Neural cell (in vitro differentiated cells): ENCODE measurements around the gene AHNAK2. TPM values are rescaled to one million over a fixed set of nuclear protein-coding genes. Genes with fewer than 3 reads are reported as not detected.

Source experiments
- H2AFZ ChIP-seq: fragments of 200-600, 300-800 bp; sonication (generic), shearing (Covaris generic); 2 replicates; pipeline ENCODE4 v1.6.0; 2014; ENCODE audit warnings: low read depth, mild to moderate bottlenecking, antibody characterized with exemption, low read length, moderate library complexity
- H3F3A ChIP-seq: fragments of 200-600 bp; shearing (Covaris generic); 2 replicates; pipeline ENCODE4 v1.6.1; 2016; ENCODE audit warnings: mild to moderate bottlenecking, moderate library complexity, mixed read lengths, antibody characterized with exemption, low read length; ENCODE audit not compliant: insufficient read depth, poor library complexity, severe bottlenecking
- H3K27ac ChIP-seq: fragments of 200-600, 300-800 bp; sonication (generic), shearing (Covaris generic); 2 replicates; pipeline ENCODE4 v1.5.1; 2014; ENCODE audit warnings: mild to moderate bottlenecking, low read length, moderate library complexity
- H3K27me3 ChIP-seq: fragments of 300-800, 200-600 bp; sonication (generic), shearing (Covaris generic); 2 replicates; pipeline ENCODE4 v1.6.0; 2014; ENCODE audit warnings: mild to moderate bottlenecking, low read depth, low read length, moderate library complexity; ENCODE audit not compliant: insufficient read depth
- H3K36me3 ChIP-seq: fragments of 300-800, 200-600 bp; sonication (generic), shearing (Covaris generic); 2 replicates; pipeline ENCODE4 v1.5.1; 2014; ENCODE audit warnings: mild to moderate bottlenecking, antibody characterized with exemption, low read length, moderate library complexity; ENCODE audit not compliant: insufficient read depth
- H3K4me2 ChIP-seq: fragments of 300-800, 200-600 bp; sonication (generic), shearing (Covaris generic); 2 replicates; pipeline ENCODE4 v1.6.0; 2014; ENCODE audit warnings: mild to moderate bottlenecking, low read length
- H3K4me3 ChIP-seq: fragments of 300-800, 200-600 bp; sonication (generic), shearing (Covaris generic); 2 replicates; pipeline ENCODE4 v1.5.1; 2014; ENCODE audit warnings: mild to moderate bottlenecking, low read length, moderate library complexity
- H3K79me2 ChIP-seq: fragments of 200-600 bp; shearing (Covaris generic); replicated peaks from 2 replicates; pipeline ENCODE4 v1.6.0; 2014; ENCODE audit warnings: mild to moderate bottlenecking, low read length, moderate library complexity; ENCODE audit not compliant: insufficient read depth
- H3K9ac ChIP-seq: fragments of 300-800, 200-600 bp; sonication (generic), shearing (Covaris generic); 2 replicates; pipeline ENCODE4 v1.6.1; 2016; ENCODE audit warnings: mild to moderate bottlenecking, low read length, mixed read lengths
- H3K9me2 ChIP-seq: fragments of 200-600 bp; shearing (Covaris generic); 2 replicates; pipeline ENCODE4 v1.6.1; 2016; ENCODE audit warnings: mild to moderate bottlenecking, low read length, mixed read lengths; ENCODE audit not compliant: insufficient read depth
- H3K9me3 ChIP-seq: fragments of 200-600, 300-800 bp; sonication (generic), shearing (Covaris generic); 2 replicates; pipeline ENCODE4 v1.6.1; 2016; ENCODE audit warnings: mild to moderate bottlenecking, mixed run types, low read length, moderate library complexity, mixed read lengths
- H4K20me1 ChIP-seq: fragments of 200-600 bp; shearing (Covaris generic); 2 replicates; pipeline ENCODE4 v1.6.1; 2016; ENCODE audit warnings: mild to moderate bottlenecking, mixed run types; ENCODE audit not compliant: insufficient read depth
- EP300 ChIP-seq: fragments of 450-650 bp; conservative IDR thresholded peaks from 2 replicates; pipeline ENCODE4 v1.6.1; 2014; ENCODE audit warnings: antibody characterized with exemption, mild to moderate bottlenecking, moderate library complexity; ENCODE audit not compliant: poor library complexity, severe bottlenecking
- EZH2 ChIP-seq: fragments of 200-600, 300-800 bp; shearing (Covaris generic), sonication (generic); IDR thresholded peaks from 2 replicates; pipeline ENCODE4 v1.6.1; 2014; ENCODE audit warnings: antibody characterized with exemption, low read length, borderline replicate concordance, mild to moderate bottlenecking; ENCODE audit not compliant: insufficient read depth, poor library complexity, severe bottlenecking
- MXI1 ChIP-seq: fragments of 450-650 bp; conservative IDR thresholded peaks from 2 replicates; pipeline ENCODE4 v1.6.1; 2014; ENCODE audit warnings: antibody characterized with exemption, mild to moderate bottlenecking; ENCODE audit not compliant: poor library complexity, severe bottlenecking
- POLR2AphosphoS5 ChIP-seq: IDR thresholded peaks from 2 replicates; pipeline ENCODE4 v1.6.1; 2012
- RAD21 ChIP-seq: fragments of 450-650 bp; conservative IDR thresholded peaks from 2 replicates; pipeline ENCODE4 v1.6.1; 2014; ENCODE audit warnings: antibody characterized with exemption, mild to moderate bottlenecking, moderate library complexity
- SMC3 ChIP-seq: fragments of 450-650 bp; conservative IDR thresholded peaks from 2 replicates; pipeline ENCODE4 v1.6.1; 2014; ENCODE audit warnings: antibody characterized with exemption, mild to moderate bottlenecking, moderate library complexity; ENCODE audit not compliant: poor library complexity
- TAF1 ChIP-seq: IDR thresholded peaks from 2 replicates; pipeline ENCODE4 v1.6.1; 2012; ENCODE audit warnings: low read depth
- polyA plus RNA-seq: library from polyadenylated mRNA; depleted of rRNA; stranded (reverse); fragments of >200 nt; gene quantifications from 2 replicates; pipeline ENCODE4 v1.2.3, GENCODE V29; 2014
- TF ChIP-seq, protein P1 (sequence below): IDR thresholded peaks from 2 replicates; pipeline ENCODE4 v1.6.1; 2012; ENCODE audit warnings: borderline replicate concordance
- TF ChIP-seq, protein P2 (sequence below): fragments of 450-650 bp; IDR thresholded peaks from 2 replicates; pipeline ENCODE4 v1.5.1; 2014; ENCODE audit warnings: antibody characterized with exemption, mild to moderate bottlenecking, moderate library complexity; ENCODE audit not compliant: poor library complexity, severe bottlenecking

AHNAK2 gene
- polyA plus RNA-seq, 1 donor from 2014 or later: 1.4 TPM

- H3K9ac ChIP-seq: no peak overlapping the region
- H3F3A ChIP-seq: no peaks in the 10 kb centered on the region
- H3K27ac ChIP-seq: no peak overlapping the region
- no peaks in the 10 kb centered on the region for H3K36me3 ChIP-seq
- no peaks in the 10 kb centered on the region for H3K9me3 ChIP-seq
- H2AFZ ChIP-seq: no peak overlapping the region
- H3K4me2 ChIP-seq: no peak overlapping the region
- no peaks in the 10 kb centered on the region for H4K20me1 ChIP-seq
- H3K4me3 ChIP-seq: no peak overlapping the region
- no peak for TF ChIP-seq TAF1
- no peak for TF ChIP-seq MXI1
- no peak for TF ChIP-seq EP300
- TF ChIP-seq, protein P1, sequence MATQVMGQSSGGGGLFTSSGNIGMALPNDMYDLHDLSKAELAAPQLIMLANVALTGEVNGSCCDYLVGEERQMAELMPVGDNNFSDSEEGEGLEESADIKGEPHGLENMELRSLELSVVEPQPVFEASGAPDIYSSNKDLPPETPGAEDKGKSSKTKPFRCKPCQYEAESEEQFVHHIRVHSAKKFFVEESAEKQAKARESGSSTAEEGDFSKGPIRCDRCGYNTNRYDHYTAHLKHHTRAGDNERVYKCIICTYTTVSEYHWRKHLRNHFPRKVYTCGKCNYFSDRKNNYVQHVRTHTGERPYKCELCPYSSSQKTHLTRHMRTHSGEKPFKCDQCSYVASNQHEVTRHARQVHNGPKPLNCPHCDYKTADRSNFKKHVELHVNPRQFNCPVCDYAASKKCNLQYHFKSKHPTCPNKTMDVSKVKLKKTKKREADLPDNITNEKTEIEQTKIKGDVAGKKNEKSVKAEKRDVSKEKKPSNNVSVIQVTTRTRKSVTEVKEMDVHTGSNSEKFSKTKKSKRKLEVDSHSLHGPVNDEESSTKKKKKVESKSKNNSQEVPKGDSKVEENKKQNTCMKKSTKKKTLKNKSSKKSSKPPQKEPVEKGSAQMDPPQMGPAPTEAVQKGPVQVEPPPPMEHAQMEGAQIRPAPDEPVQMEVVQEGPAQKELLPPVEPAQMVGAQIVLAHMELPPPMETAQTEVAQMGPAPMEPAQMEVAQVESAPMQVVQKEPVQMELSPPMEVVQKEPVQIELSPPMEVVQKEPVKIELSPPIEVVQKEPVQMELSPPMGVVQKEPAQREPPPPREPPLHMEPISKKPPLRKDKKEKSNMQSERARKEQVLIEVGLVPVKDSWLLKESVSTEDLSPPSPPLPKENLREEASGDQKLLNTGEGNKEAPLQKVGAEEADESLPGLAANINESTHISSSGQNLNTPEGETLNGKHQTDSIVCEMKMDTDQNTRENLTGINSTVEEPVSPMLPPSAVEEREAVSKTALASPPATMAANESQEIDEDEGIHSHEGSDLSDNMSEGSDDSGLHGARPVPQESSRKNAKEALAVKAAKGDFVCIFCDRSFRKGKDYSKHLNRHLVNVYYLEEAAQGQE: no peak
- TF ChIP-seq RAD21: no peak
- TF ChIP-seq, protein P2, sequence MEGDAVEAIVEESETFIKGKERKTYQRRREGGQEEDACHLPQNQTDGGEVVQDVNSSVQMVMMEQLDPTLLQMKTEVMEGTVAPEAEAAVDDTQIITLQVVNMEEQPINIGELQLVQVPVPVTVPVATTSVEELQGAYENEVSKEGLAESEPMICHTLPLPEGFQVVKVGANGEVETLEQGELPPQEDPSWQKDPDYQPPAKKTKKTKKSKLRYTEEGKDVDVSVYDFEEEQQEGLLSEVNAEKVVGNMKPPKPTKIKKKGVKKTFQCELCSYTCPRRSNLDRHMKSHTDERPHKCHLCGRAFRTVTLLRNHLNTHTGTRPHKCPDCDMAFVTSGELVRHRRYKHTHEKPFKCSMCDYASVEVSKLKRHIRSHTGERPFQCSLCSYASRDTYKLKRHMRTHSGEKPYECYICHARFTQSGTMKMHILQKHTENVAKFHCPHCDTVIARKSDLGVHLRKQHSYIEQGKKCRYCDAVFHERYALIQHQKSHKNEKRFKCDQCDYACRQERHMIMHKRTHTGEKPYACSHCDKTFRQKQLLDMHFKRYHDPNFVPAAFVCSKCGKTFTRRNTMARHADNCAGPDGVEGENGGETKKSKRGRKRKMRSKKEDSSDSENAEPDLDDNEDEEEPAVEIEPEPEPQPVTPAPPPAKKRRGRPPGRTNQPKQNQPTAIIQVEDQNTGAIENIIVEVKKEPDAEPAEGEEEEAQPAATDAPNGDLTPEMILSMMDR: no peak
- no peak for TF ChIP-seq EZH2
- TF ChIP-seq POLR2AphosphoS5: no peak
- TF ChIP-seq SMC3: no peak
- no peaks in the 10 kb centered on the region for H3K79me2 ChIP-seq
- H3K9me2 ChIP-seq: no peaks in the 10 kb centered on the region
- H3K27me3 ChIP-seq: peaks cover 27% of the 10 kb centered on the region
Measured at GRCh38 chr14:104974665-104975390, 3.3 kb downstream of the AHNAK2 start.

GRCh38 chr14:104974146-104974541 lies 4.0 kb downstream of the AHNAK2 start:
- H3K27ac ChIP-seq: no peak overlapping the region
- H3K4me2 ChIP-seq: no peak overlapping the region
- H3K79me2 ChIP-seq: no peaks in the 10 kb centered on the region

More at GRCh38 chr14:104974146-104974541, 4.0 kb downstream of the AHNAK2 start:
- Histone ChIP-seq H3K4me3 (no peak overlapping the region), H3K9ac (no peak overlapping the region), H3F3A (no peaks in the 10 kb centered on the region), H3K36me3 (no peaks in the 10 kb centered on the region), H3K9me2 (no peaks in the 10 kb centered on the region), H2AFZ (no peak overlapping the region), H3K9me3 (no peaks in the 10 kb centered on the region), H3K27me3 (peaks cover 27% of the 10 kb centered on the region), H4K20me1 (no peaks in the 10 kb centered on the region)
- TF ChIP-seq, protein P2: no peak
- TF ChIP-seq EP300 (no peak), MXI1 (no peak), EZH2 (no peak), POLR2AphosphoS5 (no peak), TAF1 (no peak), SMC3 (no peak), RAD21 (no peak)
- TF ChIP-seq, protein P1: no peak
